Measurements from ENCODE around the gene C1QTNF8.

GRCh38 chr16:1126586-1126985, 30.5 kb upstream of the C1QTNF8 start:
- TF ChIP-seq RARB (CRISPR knock-in tag; IDR thresholded peaks at IDR 0.05) (no peak), TSHZ2 (CRISPR knock-in tag; IDR thresholded peaks at IDR 0.05) (no peak), ARNTL (CRISPR knock-in tag; IDR thresholded peaks at IDR 0.05; ENCODE audit: borderline replicate concordance, low read depth) (no peak), ISL1 (CRISPR knock-in tag; IDR thresholded peaks at IDR 0.05) (no peak), ZNF565 (CRISPR knock-in tag; conservative IDR thresholded peaks at IDR 0.05; ENCODE audit: low read depth) (no peak), GLIS3 (CRISPR knock-in tag; IDR thresholded peaks at IDR 0.05) (no peak), CREB5 (CRISPR knock-in tag; IDR thresholded peaks at IDR 0.05; ENCODE audit: low read depth) (no peak), CSDC2 (CRISPR knock-in tag; IDR thresholded peaks at IDR 0.05) (no peak), PATZ1 (CRISPR knock-in tag; IDR thresholded peaks at IDR 0.05; ENCODE audit: borderline replicate concordance) (no peak), ZFP30 (CRISPR knock-in tag; IDR thresholded peaks at IDR 0.05) (no peak)

Data from SK-N-SH treated with all-trans-retinoic acid at 6 μM for 48 hours (cell line).